AG04449 (cell line): ENCODE results near the gene OSBPL3.

ENCODE experiments used
- CTCF ChIA-PET: fragments of 350-600 bp; formaldehyde crosslinking; extraction: SDS; loops from one replicate; lab custom pipeline; 2021; ENCODE audit warnings: antibody characterized with exemption; lab: Yijun Ruan, JAX
- POLR2A ChIA-PET: fragments of 400-600, 350-600 bp; formaldehyde crosslinking; extraction: SDS; loops from one replicate; lab custom pipeline; 2020; ENCODE audit warnings: antibody characterized with exemption, inconsistent platforms; lab: Yijun Ruan, JAX
- DNase-seq: peaks from one replicate; pipeline ENCODE4 v3.0.0-alpha.2; 2010; ENCODE audit warnings: low read depth, low spot score
- H3K4me3 ChIP-seq: 2 replicates; pipeline ENCODE4 v1.5.1; 2011; ENCODE audit warnings: low read depth, mild to moderate bottlenecking, control low read depth, low read length
- CTCF ChIP-seq: IDR thresholded peaks from one replicate; pipeline ENCODE4 v1.5.1; 2011; ENCODE audit warnings: mild to moderate bottlenecking, moderate library complexity, low read length, control low read depth, inconsistent platforms; ENCODE audit not compliant: insufficient read depth; ENCODE audit errors: missing control alignments

The OSBPL3 gene

GRCh38 chr7:24769851-24770250 lies 210.1 kb downstream of the OSBPL3 start:
- POLR2A ChIA-PET, result no interaction called here
- no peak for DNase-seq
- CTCF ChIA-PET, result interaction anchor here (0.9 to 1.4 kb wide), 4 partner anchors 9 to 324 kb away, joined by 3 to 6 read pairs (median 4); no protein-coding TSS in a partner anchor
- TF ChIP-seq CTCF, result no peak
- H3K4me3 ChIP-seq, result no peak overlapping the region

- DNase-seq, result no peak
- H3K4me3 ChIP-seq, result no peak overlapping the region
- TF ChIP-seq CTCF, result no peak
- CTCF ChIA-PET, result interaction anchor here (1.0 to 1.4 kb wide), 3 partner anchors 8 to 43 kb away, joined by 3 to 6 read pairs (median 3); no protein-coding TSS in a partner anchor
- POLR2A ChIA-PET, result no interaction called here
Measured at GRCh38 chr7:24769014-24769830, 210.8 kb downstream of the OSBPL3 start.

GRCh38 chr7:24767878-24768569 lies 212.0 kb downstream of the OSBPL3 start:
- DNase-seq, result no peak
- no peak for TF ChIP-seq CTCF
- H3K4me3 ChIP-seq, result no peak overlapping the region
- ChIA-PET CTCF (no interaction called here), POLR2A (no interaction called here)

- no peak for DNase-seq
- POLR2A ChIA-PET, result no interaction called here
- H3K4me3 ChIP-seq, result no peak overlapping the region
- no peak for TF ChIP-seq CTCF
- CTCF ChIA-PET, result interaction anchor here (0.6 to 1.6 kb wide), 5 partner anchors 37 to 333 kb away, joined by 3 to 6 read pairs (median 4); no protein-coding TSS in a partner anchor
Measured at GRCh38 chr7:24764972-24765744, 214.8 kb downstream of the OSBPL3 start.

- H3K4me3 ChIP-seq, result no peak overlapping the region
- ChIA-PET CTCF (interaction anchor here (1.1 to 1.6 kb wide), 5 partner anchors 13 to 334 kb away, joined by 3 to 6 read pairs (median 4); no protein-coding TSS in a partner anchor), POLR2A (no interaction called here)
- DNase-seq, result no peak
- no peak for TF ChIP-seq CTCF
Measured at GRCh38 chr7:24764011-24764410, 216.0 kb downstream of the OSBPL3 start.
